GM13976 (cell line): Measurements from ENCODE around the gene AHRR.

Experiments
- DNase-seq: peaks from one replicate; pipeline ENCODE4 v3.0.0; 2012; ENCODE audit warnings: low spot score
- CTCF ChIP-seq: IDR thresholded peaks from 2 replicates; pipeline ENCODE4 v1.5.1; 2012; ENCODE audit warnings: borderline replicate concordance, mild to moderate bottlenecking; ENCODE audit not compliant: insufficient read depth; ENCODE audit errors: extremely low read depth, missing control alignments, control extremely low read depth
- in situ Hi-C: fragments of 300-500 bp; cut with MboI; formaldehyde crosslinking; loops from one replicate; pipeline ENCODE4 v1.12.0; 2022; ENCODE audit warnings: low sequenced_read_pairs, mixed read lengths, inconsistent platforms; ENCODE audit not compliant: unreplicated experiment

AHRR gene

GRCh38 chr5:454936-455335, 133.4 kb downstream of the AHRR start:
- no peak for TF ChIP-seq CTCF
- in situ Hi-C loops, result no loop called here

GRCh38 chr5:455806-456205, 134.3 kb downstream of the AHRR start:
- TF ChIP-seq CTCF, result no peak
- in situ Hi-C loops, result no loop called here
- no peak for DNase-seq

More at GRCh38 chr5:454936-455335, 133.4 kb downstream of the AHRR start:
- DNase-seq, result no peak

- in situ Hi-C loops, result no loop called here
- no peak for TF ChIP-seq CTCF
- DNase-seq, result no peak
These were observed 135.1 kb downstream of the AHRR start for GRCh38 chr5:456351-457194.

GRCh38 chr5:457195-457961, 135.9 kb downstream of the AHRR start:
- TF ChIP-seq CTCF, result no peak
- in situ Hi-C loops, result no loop called here
- no peak for DNase-seq

- peak; percentile 79 for DNase-seq
- in situ Hi-C loops, result no loop called here
- TF ChIP-seq CTCF, result no peak
These were observed 137.2 kb downstream of the AHRR start for GRCh38 chr5:458547-459353.
